Fibroblast of lung (primary cell): ENCODE results near the gene EIF4E2.

Experiments used
- EZH2 ChIP-seq: IDR thresholded peaks from 2 replicates; pipeline ENCODE4 v1.5.1; 2012; ENCODE audit warnings: low read length, control low read depth, mild to moderate bottlenecking; ENCODE audit errors: missing control alignments
- TF ChIP-seq, protein P1 (sequence below), 2 donors: IDR thresholded peaks in 1 of 2; conservative IDR thresholded peaks in 1 of 2; 1 replicate in 1 of 2; 2 replicates in 1 of 2; pipeline ENCODE4 v1.5.1; 2011 to 2012; ENCODE audit warnings: low read length in 2 of 2, control low read depth in 1 of 2, inconsistent platforms in 1 of 2, low read depth in 1 of 2, mild to moderate bottlenecking in 1 of 2

DNA sequence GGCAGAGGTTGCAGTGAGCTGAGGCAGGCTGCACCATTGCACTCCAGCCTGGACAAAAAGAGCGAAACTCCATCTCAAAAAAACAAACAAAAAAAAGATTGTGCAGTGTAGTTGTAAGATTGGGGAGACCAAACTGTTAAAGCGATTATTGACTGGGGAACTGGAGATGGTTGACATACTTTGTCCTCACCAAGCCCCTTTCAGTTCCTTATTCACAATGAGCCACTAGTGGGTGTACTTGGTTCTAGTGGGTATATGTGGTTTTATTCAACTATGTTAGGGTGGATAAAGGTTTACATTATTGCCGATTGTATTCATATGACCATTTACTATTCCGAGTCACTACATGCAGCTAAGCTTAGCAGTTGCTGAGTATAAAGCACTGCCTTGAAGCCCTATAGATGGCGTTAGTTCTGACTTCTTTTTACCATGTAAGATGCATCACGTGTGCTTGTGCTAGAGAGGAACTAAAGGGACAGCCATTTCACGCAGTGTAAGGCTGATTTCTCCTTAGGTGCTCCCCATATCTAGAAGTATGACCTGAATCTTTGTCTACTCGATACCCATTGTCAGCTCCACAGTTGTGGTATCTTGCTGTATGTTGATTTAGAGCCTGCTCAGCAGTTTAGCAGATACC, 12.1 kb downstream of the EIF4E2 start:
- TF ChIP-seq, protein P1, sequence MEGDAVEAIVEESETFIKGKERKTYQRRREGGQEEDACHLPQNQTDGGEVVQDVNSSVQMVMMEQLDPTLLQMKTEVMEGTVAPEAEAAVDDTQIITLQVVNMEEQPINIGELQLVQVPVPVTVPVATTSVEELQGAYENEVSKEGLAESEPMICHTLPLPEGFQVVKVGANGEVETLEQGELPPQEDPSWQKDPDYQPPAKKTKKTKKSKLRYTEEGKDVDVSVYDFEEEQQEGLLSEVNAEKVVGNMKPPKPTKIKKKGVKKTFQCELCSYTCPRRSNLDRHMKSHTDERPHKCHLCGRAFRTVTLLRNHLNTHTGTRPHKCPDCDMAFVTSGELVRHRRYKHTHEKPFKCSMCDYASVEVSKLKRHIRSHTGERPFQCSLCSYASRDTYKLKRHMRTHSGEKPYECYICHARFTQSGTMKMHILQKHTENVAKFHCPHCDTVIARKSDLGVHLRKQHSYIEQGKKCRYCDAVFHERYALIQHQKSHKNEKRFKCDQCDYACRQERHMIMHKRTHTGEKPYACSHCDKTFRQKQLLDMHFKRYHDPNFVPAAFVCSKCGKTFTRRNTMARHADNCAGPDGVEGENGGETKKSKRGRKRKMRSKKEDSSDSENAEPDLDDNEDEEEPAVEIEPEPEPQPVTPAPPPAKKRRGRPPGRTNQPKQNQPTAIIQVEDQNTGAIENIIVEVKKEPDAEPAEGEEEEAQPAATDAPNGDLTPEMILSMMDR (conservative IDR thresholded peaks at IDR 0.05 in 1 of 2, IDR thresholded peaks at IDR 0.05 in 1 of 2; ENCODE audit: low read depth in 1 of 2, low read length in 2 of 2): no peak
- TF ChIP-seq EZH2: no peak
